Breast epithelium (tissue), 4 donors: ENCODE data around the gene GLYATL2. TPM values are rescaled to one million over a fixed set of nuclear protein-coding genes. Genes with fewer than 3 reads are reported as not detected.

Experiments used
- DNase-seq, 2 donors: peaks; one replicate each; pipeline ENCODE4 v3.0.0-alpha.2; 2019; ENCODE audit warnings: low spot score in 2 of 2
- H3K27ac ChIP-seq, 2 donors: fragments of 200-600 bp; sonication (generic) in 1 of 2; one replicate each; pipeline ENCODE4 v1.5.1; 2016 to 2019; ENCODE audit warnings: mild to moderate bottlenecking in 1 of 2
- H3K27me3 ChIP-seq, 2 donors: fragments of 200-600 bp; sonication (generic) in 1 of 2; one replicate each; pipeline versions ENCODE4 v1.5.1 to v1.6.0; 2017 to 2019; ENCODE audit warnings: control low read depth in 1 of 2, mild to moderate bottlenecking in 1 of 2
- H3K36me3 ChIP-seq: fragments of 200-600 bp; one replicate; pipeline ENCODE4 v1.5.1; 2019
- H3K4me1 ChIP-seq, 2 donors: fragments of 200-600 bp; sonication (generic); one replicate each; pipeline ENCODE4 v1.5.1; 2016 to 2019; ENCODE audit warnings: control low read depth in 1 of 2
- H3K4me3 ChIP-seq, 3 donors: fragments of 200-600 bp; sonication (generic); 1 replicate in 2 of 3; 2 replicates in 1 of 3; pipeline ENCODE4 v1.5.1; 2016 to 2019; ENCODE audit warnings: mild to moderate bottlenecking in 3 of 3, moderate library complexity in 2 of 3
- H3K9me3 ChIP-seq, 2 donors: fragments of 200-600 bp; sonication (generic) in 1 of 2; one replicate each; pipeline ENCODE4 v1.5.1; 2016 to 2019; ENCODE audit warnings: control low read depth in 1 of 2
- CTCF ChIP-seq, 3 donors: fragments of 450-650 bp; IDR thresholded peaks; one replicate each; pipeline ENCODE4 v1.5.1; 2016 to 2017; ENCODE audit warnings: antibody characterized with exemption in 3 of 3, mild to moderate bottlenecking in 3 of 3, moderate library complexity in 3 of 3
- POLR2A ChIP-seq: fragments of 450-650 bp; IDR thresholded peaks from one replicate; pipeline ENCODE4 v1.6.1; 2016; ENCODE audit warnings: antibody characterized with exemption, mild to moderate bottlenecking, moderate library complexity
- POLR2AphosphoS5 ChIP-seq, 3 donors: sonication (generic); formaldehyde crosslinking; IDR thresholded peaks; one replicate each; pipeline ENCODE4 v1.6.1; 2017; ENCODE audit warnings: antibody characterized with exemption in 3 of 3
- intact Hi-C: fragments of 100-400 bp; cut with DNase I; formaldehyde crosslinking; loops from one replicate; pipeline ENCODE4 v1.15.1; 2023; ENCODE audit warnings: low total_unique reads
- total RNA-seq, 3 donors: library from RNA; depleted of rRNA; stranded (reverse); fragments of >200 nt; gene quantifications; one replicate each; pipeline ENCODE4 v1.1.0, GENCODE V29; 2016

Gene GLYATL2
- total RNA-seq, 3 donors from 2014 or later, result 1.3 to 38.3 (median 1.8) TPM

GRCh38 chr11:58786693-58787092, 57.8 kb downstream of the GLYATL2 start:
- H3K27me3 ChIP-seq, result no peaks in the 10 kb centered on the region
- intact Hi-C loops, result no loop called here

GRCh38 chr11:58784995-58785394, 59.5 kb downstream of the GLYATL2 start:
- H3K27ac ChIP-seq, result no peak overlapping the region
- H3K4me1 ChIP-seq, result no peaks in the 10 kb centered on the region
- intact Hi-C loops, result no loop called here
- H3K4me3 ChIP-seq, result no peak overlapping the region
- H3K36me3 ChIP-seq, result no peaks in the 10 kb centered on the region
- no peak for TF ChIP-seq POLR2A
- TF ChIP-seq CTCF (IDR thresholded peaks at IDR 0.05), result no peak
- TF ChIP-seq POLR2AphosphoS5 (IDR thresholded peaks at IDR 0.05), result no peak
- no peaks in the 10 kb centered on the region for H3K27me3 ChIP-seq
- no peaks in the 10 kb centered on the region for H3K9me3 ChIP-seq
- no peak for DNase-seq

More at GRCh38 chr11:58786693-58787092, 57.8 kb downstream of the GLYATL2 start:
- TF ChIP-seq POLR2A (no peak), CTCF (IDR thresholded peaks at IDR 0.05) (no peak), POLR2AphosphoS5 (IDR thresholded peaks at IDR 0.05) (no peak)
- H3K9me3 ChIP-seq, result no peaks in the 10 kb centered on the region
- no peak overlapping the region for H3K27ac ChIP-seq
- no peak overlapping the region for H3K4me3 ChIP-seq
- H3K4me1 ChIP-seq, result no peaks in the 10 kb centered on the region
- no peaks in the 10 kb centered on the region for H3K36me3 ChIP-seq
- no peak for DNase-seq

Other genes starting within 250 kb of the GLYATL2 start
- gene CNTF, start 222.0 kb downstream of the GLYATL2 start, total RNA-seq, result 1 to 10 TPM in 1 of 3 donors, under 1 TPM in 2; 0.59 to 1.6 (median 0.66) TPM
- gene GLYAT, start 112.8 kb downstream of the GLYATL2 start, total RNA-seq, result 10 to 100 TPM in 1 of 3 donors, not detected in 2; 15.8 TPM
- 1 to 10 TPM in 1 of 3 donors, under 1 TPM in 1, not detected in 1; 0.73 to 1.6 TPM for gene GLYATL1, start 94.8 kb upstream of the GLYATL2 start, total RNA-seq
- gene GLYATL1B, start 241.6 kb upstream of the GLYATL2 start, total RNA-seq, result not detected